ENCODE results near the gene STKLD1.
"Not testable (repeated sequence)": the region's sequence is repeated elsewhere in the genome, so short reads cannot be mapped to it uniquely, and the experiment has no call there.

STKLD1 gene

GRCh38 chr9:133384736-133385321 lies 8.7 kb downstream of the STKLD1 start:
- no peak for DNase-seq (ENCODE audit: low spot score)
- FAIRE-seq, result no peak

GRCh38 chr9:133385452-133385851 lies 9.3 kb downstream of the STKLD1 start:
- FAIRE-seq (no peak), DNase-seq (ENCODE audit: low spot score) (no peak)

GRCh38 chr9:133386338-133386737 lies 10.2 kb downstream of the STKLD1 start:
- no peak for FAIRE-seq

GRCh38 chr9:133387680-133388079 lies 11.5 kb downstream of the STKLD1 start:
- FAIRE-seq (no peak), DNase-seq (ENCODE audit: low spot score) (no peak)

More at GRCh38 chr9:133386338-133386737, 10.2 kb downstream of the STKLD1 start:
- DNase-seq (ENCODE audit: low spot score), result no peak

GRCh38 chr9:133389025-133389557 lies 12.9 kb downstream of the STKLD1 start:
- FAIRE-seq (no peak), DNase-seq (ENCODE audit: low spot score) (no peak)

- DNase-seq (ENCODE audit: low spot score) (no peak), FAIRE-seq (no peak)
Observed at GRCh38 chr9:133389562-133389961, 13.4 kb downstream of the STKLD1 start.

- no peak for FAIRE-seq
- DNase-seq (ENCODE audit: low spot score), result no peak
Observed at GRCh38 chr9:133390713-133391112, 14.5 kb downstream of the STKLD1 start.

GRCh38 chr9:133391449-133391848 lies 15.3 kb downstream of the STKLD1 start:
- DNase-seq (ENCODE audit: low spot score); FAIRE-seq: not testable (repeated sequence)

GRCh38 chr9:133392308-133392707 lies 16.1 kb downstream of the STKLD1 start:
- not testable (repeated sequence) for FAIRE-seq; DNase-seq (ENCODE audit: low spot score)

GRCh38 chr9:133393399-133393798 lies 17.2 kb downstream of the STKLD1 start:
- no peak for DNase-seq (ENCODE audit: low spot score)
- FAIRE-seq, result no peak

- FAIRE-seq (no peak), DNase-seq (ENCODE audit: low spot score) (no peak)
Observed at GRCh38 chr9:133394687-133395271, 18.6 kb downstream of the STKLD1 start.

GRCh38 chr9:133396952-133397351 lies 20.8 kb downstream of the STKLD1 start:
- FAIRE-seq (no peak), DNase-seq (ENCODE audit: low spot score) (no peak)

- no peak for DNase-seq (ENCODE audit: low spot score)
- FAIRE-seq, result no peak
Observed at GRCh38 chr9:133397370-133397769, 21.2 kb downstream of the STKLD1 start.

- DNase-seq (ENCODE audit: low spot score) (no peak), FAIRE-seq (no peak)
Observed at GRCh38 chr9:133397895-133398294, 21.7 kb downstream of the STKLD1 start.

GRCh38 chr9:133400292-133400691 lies 24.1 kb downstream of the STKLD1 start:
- no peak for DNase-seq (ENCODE audit: low spot score)
- no peak for FAIRE-seq

- FAIRE-seq (no peak), DNase-seq (ENCODE audit: low spot score) (no peak)
Observed at GRCh38 chr9:133401588-133401987, 25.4 kb downstream of the STKLD1 start.

- no peak for DNase-seq (ENCODE audit: low spot score)
- FAIRE-seq, result no peak
Observed at GRCh38 chr9:133402689-133403088, 26.5 kb downstream of the STKLD1 start.

GRCh38 chr9:133403766-133404453 lies 27.7 kb downstream of the STKLD1 start:
- DNase-seq (ENCODE audit: low spot score) (no peak), FAIRE-seq (no peak)

- DNase-seq (ENCODE audit: low spot score), result no peak
- no peak for FAIRE-seq
Observed at GRCh38 chr9:133404454-133405002, 28.4 kb downstream of the STKLD1 start.

- FAIRE-seq (peak; percentile 9), DNase-seq (ENCODE audit: low spot score) (no peak)
Observed at GRCh38 chr9:133405508-133406438, 29.6 kb downstream of the STKLD1 start.
